ENCODE data around the gene TRIM14. TPM values are rescaled to one million over a fixed set of nuclear protein-coding genes. Genes with fewer than 3 reads are reported as not detected.

TRIM14 gene
- total and polyA plus RNA-seq, 10 of the 15 experiments (the other 5 are each of a cell fraction or from before 2014, with no cell fraction given), result 8.6 to 53.3 (median 35.7) TPM

- H3K9me3 ChIP-seq (replicated peaks; ENCODE audit: control insufficient read depth, insufficient read depth, low read length), result no peaks in the 10 kb centered on the region
- peaks cover 5 to 14% of the 10 kb centered on the region in 2 experiments for H3K36me3 ChIP-seq (ENCODE audit: control insufficient read depth in 2 of 2, insufficient read depth in 2 of 2, low read length in 1 of 2)
- 9% methylated on average over 13 of the region's 13 CpGs for WGBS (ENCODE audit: insufficient coverage, insufficient replicate concordance, low lambda C conversion rate, missing lambda C conversion rate)
- CTCF ChIA-PET, result interaction anchor here (0.7 to 4.1 kb wide), 31 partner anchors 10 to 189 kb away, joined by 3 to 41 read pairs (median 5); partner anchors contain the start of genes NANS, TBC1D2 and TRIM14
- POLR2A ChIA-PET, result no interaction called here
- H3K4me2 ChIP-seq (ENCODE audit: control insufficient read depth, insufficient read depth), result no peak overlapping the region
- SMC1A ChIA-PET (ENCODE audit: uncharacterized antibody, unreplicated experiment), result interaction anchor here (0.6 to 4.1 kb wide), 15 partner anchors 17 to 209 kb away, joined by 3 to 14 read pairs (median 4); partner anchors contain the start of gene TRIM14
- RAD21 ChIA-PET (ENCODE audit: unreplicated experiment), result interaction anchor here (0.5 to 2.8 kb wide), 11 partner anchors 17 to 190 kb away, joined by 3 to 12 read pairs (median 3); partner anchors contain the start of genes NANS, TBC1D2, TRIM14 and TRMO
- no peak overlapping the region for H2AFZ ChIP-seq (ENCODE audit: control insufficient read depth, low read depth, low read length)
- H4K20me1 ChIP-seq (ENCODE audit: control insufficient read depth, insufficient read depth), result no peaks in the 10 kb centered on the region
- no peaks in the 10 kb centered on the region for H3K4me1 ChIP-seq (ENCODE audit: control insufficient read depth, insufficient read depth, low read length)
- FAIRE-seq, result no peak
- ATAC-seq, result peak; percentile 81
- DNase-seq (ENCODE audit: low read depth, low spot score), result no peak
- no TSS peak for BruUV-seq (replicated peaks)
- no peaks in the 10 kb centered on the region for H3K27me3 ChIP-seq (replicated peaks in 1 of 2; ENCODE audit: control insufficient read depth in 2 of 2, insufficient read depth in 2 of 2, low read length in 1 of 2)
- in situ Hi-C loops (cut with MboI) (loop anchor here (5.0 to 25.0 kb wide), 2 partner anchors 188 to 713 kb away; partner anchors contain the start of gene ANKS6), intact Hi-C loops (cut with micrococcal nuclease; ENCODE audit: unreplicated experiment) (loop anchor here (1.0 to 2.0 kb wide), 4 partner anchors 44 to 189 kb away; partner anchors contain the start of gene TRIM14)
- H3K79me2 ChIP-seq (ENCODE audit: control insufficient read depth, insufficient read depth, low read length), result peaks cover 5% of the 10 kb centered on the region
- H3K4me3 ChIP-seq, result no peak overlapping the region
- no peak overlapping the region for H3K27ac ChIP-seq (ENCODE audit: control insufficient read depth, insufficient read depth)
- H3K9ac ChIP-seq (ENCODE audit: control insufficient read depth, insufficient read depth, low read length), result no peak overlapping the region
- TF ChIP-seq CBFB (IDR thresholded peaks at IDR 0.05; ENCODE audit: low read depth) (no peak), IKZF1 (conservative IDR thresholded peaks at IDR 0.05) (peak; percentile 71), E4F1 (IDR thresholded peaks at IDR 0.05; ENCODE audit: borderline replicate concordance, partially characterized antibody) (no peak), ATF3 (IDR thresholded peaks at IDR 0.05; ENCODE audit: borderline replicate concordance, extremely low read depth, low read depth, low read length) (no peak), CBX5 (IDR thresholded peaks at IDR 0.05; ENCODE audit: low read depth) (no peak), JUND (IDR thresholded peaks at IDR 0.05; ENCODE audit: low read depth, low read length) (no peak), STAT1 (conservative IDR thresholded peaks at IDR 0.05) (0 out of 2 replicates have a peak, but pooled peaks have one; percentile 43), ZNF207 (IDR thresholded peaks at IDR 0.05; ENCODE audit: borderline replicate concordance) (peak; percentile 72), KDM1A (IDR thresholded peaks at IDR 0.05; ENCODE audit: borderline replicate concordance) (no peak), BHLHE40 (IDR thresholded peaks at IDR 0.05; ENCODE audit: borderline replicate concordance in 1 of 2, low read depth in 2 of 2, low read length in 1 of 2) (0 out of 4 replicates have a peak, but pooled peaks of 1 of the 2 experiments have one; percentile 32), CTCF (IDR thresholded peaks at IDR 0.05 in 2 of 3, conservative IDR thresholded peaks at IDR 0.05 in 1 of 3; ENCODE audit: control insufficient read depth in 2 of 3, extremely low read depth in 1 of 3, insufficient read depth in 1 of 3, low read depth in 3 of 3, low read length in 3 of 3) (peak; percentile 85 to 95 (median 94)), POLR2AphosphoS5 (IDR thresholded peaks at IDR 0.05; ENCODE audit: low read length) (0 out of 2 replicates have a peak, but pooled peaks have one; percentile 11), SKIL (IDR thresholded peaks at IDR 0.05; ENCODE audit: low read depth, poor library complexity, severe bottlenecking) (peak; percentile 24), SMC3 (IDR thresholded peaks at IDR 0.05; ENCODE audit: borderline replicate concordance, low read length) (peak; percentile 87)
Observed at GRCh38 chr9:98074115-98074990, 44.7 kb downstream of the TRIM14 start.
